HG02970 (cell line): ENCODE measurements around the gene MLXIPL.
"Not testable (repeated sequence)": the region's sequence is repeated elsewhere in the genome, so short reads cannot be mapped to it uniquely, and the experiment has no call there.

Experiments
- ATAC-seq: cut with Tn5 transposase; IDR thresholded peaks from one replicate; pipeline ENCODE4 v1.9.1; 2021; ENCODE audit warnings: mild to moderate bottlenecking, moderate library complexity, moderate number of reproducible peaks; ENCODE audit not compliant: unreplicated experiment, low FRiP score

The MLXIPL gene

DNA sequence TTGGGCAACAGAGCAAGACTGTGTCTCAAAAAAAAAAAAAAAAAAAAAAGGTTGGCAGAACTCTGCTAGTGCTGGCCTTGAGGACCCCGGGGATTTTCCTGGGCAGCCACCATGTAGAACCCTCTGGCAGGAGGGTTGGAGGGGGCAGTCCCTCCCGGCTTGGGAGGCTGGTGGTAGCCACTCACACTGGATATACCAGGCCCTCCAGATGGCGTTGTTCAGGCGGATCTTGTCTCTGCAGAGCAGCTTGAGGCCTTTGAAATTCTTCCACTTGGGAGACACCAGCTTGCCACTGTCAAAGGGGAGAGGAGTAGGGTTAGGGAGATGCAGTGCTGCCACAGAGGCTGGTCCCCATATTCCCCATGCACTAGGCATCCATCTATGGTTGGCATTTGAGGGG lies 8.4 kb downstream of the MLXIPL start:
- no peak for ATAC-seq

DNA sequence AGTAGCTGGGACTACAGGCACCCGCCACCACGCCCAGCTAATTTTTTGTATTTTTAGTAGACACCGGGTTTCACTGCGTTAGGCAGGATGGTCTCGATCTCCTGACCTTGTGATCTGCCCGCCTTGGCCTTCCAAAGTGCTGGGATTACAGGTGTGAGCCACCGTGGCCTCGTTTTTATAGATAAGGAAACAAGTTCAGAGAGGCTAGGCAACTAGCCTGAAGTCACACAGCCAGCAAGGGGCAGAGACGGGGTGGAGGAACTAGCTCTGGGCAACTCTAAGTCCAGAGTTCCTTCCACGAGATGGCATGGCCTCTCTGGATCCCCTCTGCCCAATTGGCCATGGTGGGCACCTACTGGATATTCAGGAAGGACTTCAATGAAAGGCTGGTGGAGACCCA lies 9.4 kb downstream of the MLXIPL start:
- not testable (repeated sequence) for ATAC-seq

DNA sequence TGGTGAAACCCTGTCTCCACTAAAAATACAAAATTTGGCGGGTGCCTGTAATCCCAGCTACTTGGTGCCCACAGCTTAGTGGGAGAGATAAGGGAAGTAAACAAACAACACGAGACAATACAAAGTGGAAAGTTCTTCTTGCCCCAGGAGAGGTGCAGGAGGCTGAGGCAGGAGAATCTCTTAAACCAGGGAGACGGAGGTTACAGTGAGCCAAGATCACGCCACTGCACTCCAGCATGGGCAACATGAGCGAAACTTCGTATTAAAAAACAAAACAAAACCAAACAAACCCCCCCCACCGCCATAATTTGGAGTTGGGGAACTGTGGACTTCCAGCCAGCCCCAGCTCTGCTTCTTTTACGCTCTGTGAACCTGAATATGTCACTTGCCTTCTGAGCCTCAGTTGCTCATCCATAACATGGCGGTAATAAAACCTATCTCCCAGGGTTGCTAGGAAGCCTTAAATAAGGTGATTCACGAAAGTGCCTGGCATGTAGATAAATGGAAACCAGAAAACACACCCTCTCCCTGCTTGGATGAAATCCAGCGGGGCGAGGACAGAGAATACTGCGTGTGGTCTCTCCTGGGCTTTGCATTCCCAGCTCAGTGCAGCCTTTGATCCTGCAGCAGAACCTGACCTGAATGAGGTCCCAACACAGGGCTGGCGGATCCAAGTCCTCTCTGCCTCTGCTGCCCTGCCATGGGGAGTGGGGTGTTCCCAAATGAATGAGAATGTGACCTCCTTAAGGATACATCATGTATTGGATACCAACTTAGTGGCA lies 10.2 kb downstream of the MLXIPL start:
- ATAC-seq = no peak

DNA sequence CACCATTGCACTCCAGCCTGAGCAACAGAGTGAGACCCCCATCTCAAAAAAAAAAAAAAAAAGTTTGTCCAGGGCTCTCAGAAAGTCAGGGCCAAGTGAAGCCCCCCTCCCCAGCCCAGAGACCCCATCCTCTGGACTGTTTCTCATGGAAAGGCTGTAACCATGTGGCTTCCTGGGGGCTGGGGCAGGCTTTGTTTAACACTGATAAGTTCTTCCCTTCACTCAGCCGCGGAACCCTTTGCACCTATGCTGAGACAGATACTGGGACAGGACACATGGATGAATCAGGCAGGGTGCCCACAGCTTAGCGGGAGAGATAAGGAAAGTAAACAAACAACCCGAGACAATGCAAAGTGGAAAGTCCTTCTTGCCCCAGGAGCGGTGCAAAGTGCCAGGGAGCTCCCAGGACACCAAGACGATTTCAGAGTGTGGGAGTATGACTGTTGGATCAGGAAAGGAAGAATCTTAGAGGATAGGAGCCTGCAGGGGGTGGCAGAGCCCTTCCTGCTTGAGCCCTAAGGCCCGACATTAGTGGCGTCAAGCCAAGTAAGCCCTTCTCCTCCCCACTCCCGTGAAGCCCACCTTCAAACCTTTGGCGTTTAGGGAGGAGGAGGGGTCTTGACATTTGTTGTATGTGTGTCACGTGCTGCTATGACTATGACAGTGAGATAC lies 11.6 kb downstream of the MLXIPL start:
- ATAC-seq = no peak

DNA sequence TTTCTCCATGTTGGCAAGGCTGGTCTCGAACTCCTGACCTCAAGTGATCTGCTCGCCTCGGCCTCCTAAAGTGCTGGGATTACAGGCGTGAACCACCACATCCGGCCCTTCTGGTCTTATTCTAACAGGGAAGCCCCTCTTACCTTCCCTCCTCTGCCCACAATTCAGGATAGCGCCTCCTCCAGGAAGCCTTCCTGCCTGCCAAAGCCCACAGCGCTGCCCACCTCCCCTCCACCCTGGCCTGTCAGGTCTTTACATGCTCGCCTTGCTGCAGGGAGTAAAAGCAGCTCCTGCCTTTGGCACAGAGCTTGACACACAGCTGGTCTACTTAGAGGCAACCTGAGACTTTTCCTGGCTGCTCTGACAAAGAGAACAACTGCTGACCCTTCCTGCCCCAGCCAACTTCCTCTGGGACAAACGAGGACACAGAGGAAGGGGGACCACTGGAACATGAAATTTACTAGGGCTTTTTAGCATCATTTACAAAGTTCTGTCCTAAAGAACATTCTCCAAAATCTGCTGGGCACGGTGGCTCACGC lies 13.2 kb downstream of the MLXIPL start:
- ATAC-seq = no peak

DNA sequence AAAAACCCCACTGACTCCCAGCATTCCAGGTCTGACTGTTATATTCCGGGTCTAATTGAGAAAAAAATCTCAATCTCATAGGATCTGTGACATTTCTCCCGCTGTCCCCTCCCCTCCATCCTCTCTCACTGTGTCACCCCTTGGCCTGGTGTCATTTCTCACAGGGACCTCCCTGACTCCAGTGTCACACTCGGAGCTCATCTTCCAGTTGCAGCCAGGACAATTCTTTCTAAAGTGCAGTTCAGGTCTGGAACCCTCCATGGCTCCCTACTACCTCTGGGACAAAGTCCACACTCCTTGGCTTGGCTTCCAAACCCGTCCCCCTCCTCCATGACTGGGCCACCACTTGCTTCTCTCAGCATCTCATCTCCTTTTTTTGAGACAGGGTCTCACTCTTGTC lies 14.2 kb downstream of the MLXIPL start:
- ATAC-seq = no peak

DNA sequence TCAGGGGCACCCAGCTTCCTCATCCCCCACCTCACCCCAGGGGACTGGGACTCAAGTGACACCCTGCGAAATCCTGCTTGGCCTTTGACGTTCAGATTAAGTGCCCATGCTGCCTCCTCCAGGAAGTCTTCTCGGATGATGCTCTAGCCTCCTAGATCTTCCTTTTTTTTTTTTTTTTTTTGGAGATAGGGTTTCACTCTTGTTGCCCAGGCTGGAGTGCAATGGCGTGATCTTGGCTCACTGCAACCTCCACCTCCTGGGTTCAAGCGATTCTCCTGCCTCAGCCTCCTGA lies 16.7 kb downstream of the MLXIPL start:
- not testable (repeated sequence) for ATAC-seq

DNA sequence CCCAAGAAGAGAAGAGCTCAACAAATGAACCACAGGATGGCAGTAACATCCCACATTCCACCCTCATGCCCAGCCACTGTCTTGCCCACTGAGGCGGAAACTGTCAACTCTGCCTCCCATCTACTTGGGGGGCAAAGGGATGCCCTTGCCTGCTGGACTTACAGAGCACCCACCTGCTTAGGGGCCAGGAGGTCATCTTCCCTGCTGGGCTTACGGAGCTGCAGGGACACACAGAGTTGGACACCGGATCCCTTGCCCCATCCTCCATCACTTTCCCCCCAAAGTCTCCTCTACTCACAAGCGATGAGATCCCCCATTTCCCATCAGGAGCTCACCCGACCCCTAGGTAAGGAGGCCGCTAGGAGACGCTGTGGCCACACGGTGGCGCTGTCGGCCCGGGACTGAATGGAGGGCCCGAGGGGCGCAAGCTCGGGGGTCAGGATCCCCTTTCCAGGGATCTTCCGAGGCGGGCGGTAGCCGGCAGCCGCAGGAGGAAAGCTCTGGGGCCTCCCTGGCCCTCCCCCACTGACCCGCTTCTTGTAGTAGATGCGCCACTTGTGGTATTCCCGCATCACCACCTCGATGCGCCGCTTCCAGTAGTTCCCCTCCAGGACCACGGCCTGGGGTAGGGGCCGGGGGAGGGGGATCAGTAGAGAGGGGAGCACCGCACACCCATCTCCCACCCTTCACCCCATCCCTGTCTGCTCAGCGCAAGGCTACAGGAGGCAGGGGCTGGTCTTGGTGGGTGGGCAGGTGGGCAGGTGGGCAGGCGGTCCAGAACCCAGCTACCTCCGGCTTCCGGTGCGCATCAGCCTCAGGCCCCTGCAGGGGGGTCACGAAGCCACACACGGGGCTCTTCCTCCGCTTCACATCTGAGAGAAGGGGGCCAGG lies 17.3 kb downstream of the MLXIPL start:
- no peak for ATAC-seq

DNA sequence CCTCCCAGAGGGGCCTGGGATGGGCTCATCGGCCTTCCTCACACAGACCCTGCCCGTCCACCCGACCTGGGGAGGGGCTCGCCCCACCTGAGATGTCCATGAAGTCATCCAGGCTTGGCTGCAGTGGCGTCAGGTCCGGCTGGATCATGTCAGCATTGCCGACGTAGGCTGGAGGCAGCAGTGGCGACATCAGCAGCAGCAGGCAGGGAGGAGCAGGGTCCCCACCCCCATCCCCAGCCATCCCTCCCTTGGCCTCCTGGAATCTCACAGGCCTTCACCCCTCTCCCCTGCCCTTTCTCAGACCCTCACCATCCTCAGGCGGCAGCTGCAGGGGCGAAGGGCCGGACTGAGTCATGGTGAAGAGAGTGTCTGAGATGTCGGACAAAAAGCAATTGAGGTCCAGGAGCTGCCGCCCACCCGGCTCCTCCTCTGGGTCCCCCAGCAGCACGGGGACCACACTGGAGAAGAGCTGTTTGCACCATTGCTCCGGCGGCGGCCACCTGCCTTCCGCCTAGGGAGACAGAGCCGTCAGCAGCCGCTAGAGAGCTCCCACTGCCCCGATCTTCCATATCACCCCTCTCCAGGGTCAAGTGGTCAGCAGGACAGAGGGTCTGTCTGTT lies 18.6 kb downstream of the MLXIPL start:
- no peak for ATAC-seq

DNA sequence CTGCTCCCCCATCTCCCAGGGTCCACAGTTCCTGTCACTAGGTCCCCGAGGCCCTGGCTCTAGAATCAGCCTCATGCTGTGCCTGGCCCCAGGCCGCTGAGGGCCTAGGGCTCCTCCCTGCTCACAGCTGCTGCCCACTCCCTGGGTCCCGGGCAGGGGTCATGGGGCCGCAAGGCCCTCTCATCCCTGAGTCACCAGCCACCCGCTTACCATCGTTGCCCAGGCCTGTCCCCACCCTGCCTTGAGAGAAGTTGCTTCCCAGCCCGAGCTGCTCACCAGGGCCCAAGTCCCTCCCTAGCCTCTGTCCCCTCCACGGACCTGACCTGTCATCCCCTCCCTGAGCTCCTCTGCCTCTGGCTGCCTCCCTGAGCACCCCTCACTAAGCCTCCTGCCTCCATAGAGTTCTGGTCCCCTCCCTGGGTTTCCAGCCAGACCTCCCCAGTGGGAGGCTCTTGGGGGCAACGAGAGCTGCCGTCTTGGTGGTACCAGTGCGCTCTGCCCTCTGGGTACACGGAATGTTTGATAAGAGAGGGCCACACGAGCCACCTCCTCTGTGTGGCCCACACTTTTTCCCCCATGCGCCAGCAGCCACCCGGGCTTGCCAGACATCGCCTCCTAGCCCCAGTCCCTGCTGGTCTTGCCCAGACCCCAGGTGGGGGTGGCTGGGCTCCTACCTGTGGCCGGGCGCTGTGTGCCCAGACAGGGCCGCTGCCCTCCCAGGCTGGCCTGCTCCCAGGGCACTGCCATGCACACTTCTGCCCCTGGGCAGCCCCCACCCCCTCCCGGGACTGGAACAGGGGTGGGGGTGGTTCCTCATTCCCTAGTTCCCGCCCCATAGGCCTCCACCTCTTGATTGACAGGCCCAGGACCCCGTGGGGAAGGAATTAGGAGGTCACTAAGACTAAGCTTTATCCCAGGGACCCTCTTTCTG lies 21.3 kb downstream of the MLXIPL start:
- ATAC-seq = no peak

DNA sequence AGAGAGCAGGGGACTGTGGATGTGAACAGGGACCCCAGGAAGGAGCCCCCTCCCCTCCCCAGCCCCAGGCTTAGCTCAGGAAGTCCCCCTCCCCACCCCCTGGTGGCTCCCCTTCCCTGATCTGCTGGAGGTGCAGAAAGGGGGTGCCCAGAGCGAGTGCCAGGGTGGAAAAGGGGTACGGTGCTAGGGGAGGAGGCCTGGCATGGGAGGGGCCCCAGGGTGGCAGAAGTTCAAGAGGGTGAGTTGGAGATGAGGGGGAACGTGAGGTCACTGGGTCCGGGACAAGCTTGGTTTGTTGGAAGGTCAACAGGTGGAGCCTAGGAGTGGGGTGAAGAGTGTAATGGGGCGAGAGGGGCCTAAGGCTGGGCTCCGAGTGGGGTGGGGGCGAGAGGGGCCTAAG lies 24.4 kb downstream of the MLXIPL start:
- ATAC-seq = no peak

DNA sequence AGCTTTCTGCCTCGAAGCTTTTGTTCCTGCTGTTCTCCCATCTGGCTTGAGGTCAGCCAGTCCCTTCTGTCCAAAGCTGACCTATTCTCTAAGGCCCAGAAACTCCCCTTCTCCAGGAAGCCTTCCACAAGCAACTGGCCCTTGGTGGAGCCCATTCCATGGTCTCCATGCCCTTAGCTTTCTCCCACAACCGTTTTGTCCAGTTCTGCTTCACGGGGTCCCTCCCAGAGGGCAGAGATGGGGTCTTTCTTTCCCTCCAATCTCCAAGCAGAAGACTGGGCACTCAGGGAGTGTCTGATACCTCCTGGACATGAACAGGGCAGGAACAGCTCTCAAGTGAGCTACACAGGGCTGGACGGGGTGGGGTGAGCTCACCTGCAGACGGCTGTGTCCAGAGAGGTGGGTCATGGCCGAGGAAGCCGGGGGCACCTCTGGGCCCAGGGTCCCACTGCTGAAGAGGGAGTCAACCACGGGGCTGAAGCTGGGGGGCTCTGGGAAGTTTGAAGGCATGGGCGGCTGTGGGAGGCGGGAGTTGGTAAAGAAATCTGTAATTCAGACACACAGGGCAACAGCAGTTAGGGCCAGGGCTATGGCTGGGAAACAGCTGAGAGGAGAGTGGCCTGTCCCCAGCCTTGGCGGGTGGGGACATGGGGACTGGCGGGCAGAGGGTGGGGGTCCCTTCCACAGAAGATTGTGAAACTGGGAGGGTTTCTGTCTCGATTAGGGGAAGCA lies 25.0 kb downstream of the MLXIPL start:
- ATAC-seq = no peak

DNA sequence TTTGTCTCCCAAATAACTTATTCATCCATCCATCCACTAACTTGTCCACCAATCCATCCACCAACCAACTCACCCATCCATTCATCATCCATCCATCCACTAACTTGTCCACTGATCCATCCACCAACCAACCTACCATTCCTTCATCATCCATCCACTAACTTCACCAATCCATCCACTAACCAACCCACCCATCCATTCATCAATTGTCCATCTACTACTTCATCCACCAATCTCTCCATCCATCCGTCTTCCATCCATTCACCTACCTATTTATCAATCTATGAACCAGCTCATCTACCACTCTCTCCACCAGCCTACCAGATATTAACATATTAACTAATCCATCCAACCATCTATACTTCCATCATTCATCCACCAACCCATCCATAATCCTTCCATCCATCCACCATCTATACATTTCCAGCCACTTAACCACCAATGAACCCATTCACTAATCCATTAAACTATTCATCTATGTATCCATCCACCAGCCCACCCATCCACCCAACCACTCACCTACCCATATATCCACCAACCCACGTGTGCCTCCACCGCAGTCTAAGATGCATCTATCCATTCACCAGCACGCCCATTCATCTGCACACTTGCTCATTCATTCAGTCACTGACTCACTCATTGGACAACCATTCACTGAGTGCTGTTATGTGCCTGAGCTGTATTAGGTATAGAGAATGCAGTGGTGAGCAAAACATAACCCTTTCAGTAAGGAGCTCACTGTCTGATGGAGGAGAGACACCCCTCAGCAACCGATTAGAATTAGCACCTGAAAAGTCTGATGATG lies 26.1 kb downstream of the MLXIPL start:
- no peak for ATAC-seq

DNA sequence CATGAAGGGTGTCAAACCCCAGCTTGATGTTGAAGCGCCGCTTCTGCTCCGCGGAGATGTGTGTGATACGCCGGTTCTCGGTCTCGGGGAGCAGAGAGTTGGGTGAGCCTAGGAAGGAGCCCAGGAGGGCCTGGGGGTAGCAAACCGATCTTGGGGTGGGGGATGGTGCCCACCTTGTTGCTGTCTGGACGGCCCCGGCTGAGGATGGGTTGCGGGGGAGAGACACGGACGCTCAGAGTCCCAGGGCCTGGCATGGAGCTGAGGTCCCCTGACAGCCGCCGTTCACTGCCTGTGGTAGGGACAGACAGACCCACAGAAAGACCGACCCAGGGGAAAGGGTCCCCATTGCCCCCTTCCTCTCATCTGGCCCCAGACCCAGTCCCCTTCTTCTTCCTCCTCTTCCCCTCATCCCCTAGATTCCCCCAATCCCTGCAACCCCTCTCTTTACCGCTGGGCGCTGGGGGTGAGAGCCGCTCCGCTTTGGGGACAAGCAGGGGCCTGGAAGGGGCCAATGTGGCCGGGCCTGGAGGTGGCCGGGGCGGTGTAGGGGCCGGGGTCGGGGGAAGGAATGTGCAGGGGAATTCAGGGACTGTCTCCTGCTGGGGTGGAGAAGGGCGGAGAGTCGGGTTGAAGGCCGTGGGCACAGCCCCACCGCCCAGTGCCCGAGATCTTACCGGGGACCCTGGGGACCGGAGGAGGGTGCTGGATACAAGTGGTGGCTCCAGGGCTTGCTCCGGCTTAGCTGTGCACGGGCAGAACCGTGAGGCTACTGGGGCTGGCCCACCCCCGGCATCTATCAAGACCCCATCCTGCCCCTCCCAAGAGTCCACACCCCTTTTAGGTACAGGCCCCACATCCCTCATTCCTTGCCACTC lies 27.9 kb downstream of the MLXIPL start:
- no peak for ATAC-seq

DNA sequence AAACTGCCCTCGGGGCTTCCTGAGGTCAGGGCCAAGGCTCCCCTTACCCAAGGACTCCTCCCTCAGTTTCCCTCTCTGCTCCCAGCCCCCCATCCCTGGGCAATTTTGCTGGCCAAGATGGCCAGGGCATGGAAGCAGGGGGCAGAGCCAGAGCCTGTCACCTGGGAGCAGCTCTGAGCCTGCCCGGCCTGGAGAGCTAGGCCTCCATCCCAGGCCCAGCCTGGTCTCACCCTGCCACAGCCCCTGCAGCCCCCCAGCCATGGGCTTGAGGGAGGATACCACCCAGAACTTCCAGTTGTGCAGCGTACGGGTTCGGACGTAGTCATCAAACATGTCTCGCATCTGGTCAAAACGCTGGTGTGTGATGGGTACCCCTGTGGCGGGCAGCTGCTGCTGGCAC lies 29.0 kb downstream of the MLXIPL start:
- no peak for ATAC-seq

DNA sequence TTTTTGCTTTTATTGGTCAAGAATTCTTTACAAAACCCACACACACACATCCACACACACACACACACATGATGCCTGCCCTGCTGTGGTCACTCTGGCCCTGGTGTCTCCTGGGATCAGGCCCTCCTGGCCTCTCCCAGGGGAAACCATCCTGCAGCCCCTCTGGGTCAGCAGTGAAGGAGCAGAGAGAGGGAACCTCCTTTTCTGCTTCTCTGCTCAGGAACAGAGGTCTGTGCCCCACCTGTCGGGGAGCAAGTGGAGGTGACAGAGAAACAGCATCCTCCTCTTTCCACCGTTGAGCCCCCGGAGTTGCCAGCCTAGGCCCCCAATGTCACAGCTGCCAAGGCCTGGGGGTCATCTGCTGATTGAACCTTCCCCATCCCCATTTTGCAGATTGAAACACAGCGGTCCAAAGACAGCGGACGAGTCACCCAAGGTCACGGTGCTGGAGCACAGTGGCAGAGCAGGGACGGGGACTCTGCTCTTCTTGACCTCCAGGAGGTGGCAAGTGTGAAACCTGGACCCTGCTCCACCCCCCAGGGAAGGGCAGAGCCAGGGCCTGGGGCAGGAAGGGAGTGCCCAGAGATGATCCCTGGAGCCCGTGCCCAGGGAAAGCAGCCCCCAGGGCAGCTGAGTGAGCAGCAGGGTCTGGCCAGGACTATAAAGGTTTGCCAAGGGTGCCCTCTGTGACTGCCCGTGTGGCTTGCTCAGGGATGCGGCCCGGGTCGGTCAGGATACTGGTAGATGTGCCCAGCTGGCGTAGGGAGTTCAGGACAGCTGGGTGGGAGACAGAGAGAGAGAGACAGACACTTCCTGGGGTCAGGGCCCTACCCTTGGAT lies 30.9 kb downstream of the MLXIPL start:
- ATAC-seq = no peak
